Lower lobe of right lung (tissue), 2 donors: ENCODE data around the gene FXYD7. TPM values are rescaled to one million over a fixed set of nuclear protein-coding genes. Genes with fewer than 3 reads are reported as not detected.
A peak's percentile ranks its signal among the peaks of the same experiment; 100 is the strongest.

Experiments used
- ATAC-seq, 2 donors: fragments of 200-7000 bp; cut with Tn5 transposase; one replicate each; pipeline ENCODE4 v1.9.1; 2020 to 2022; ENCODE audit warnings: mild to moderate bottlenecking in 2 of 2, moderate library complexity in 2 of 2
- DNase-seq: peaks from one replicate; pipeline ENCODE4 v3.0.0-alpha.2; 2020
- H3K27ac ChIP-seq: fragments of 200-600 bp; one replicate; pipeline ENCODE4 v1.8.0; 2022
- H3K27me3 ChIP-seq: fragments of 200-600 bp; one replicate; pipeline ENCODE4 v1.8.0; 2022; ENCODE audit warnings: low read depth
- H3K36me3 ChIP-seq: fragments of 200-600 bp; one replicate; pipeline ENCODE4 v1.8.0; 2022; ENCODE audit warnings: mild to moderate bottlenecking
- H3K4me1 ChIP-seq: fragments of 200-600 bp; one replicate; pipeline ENCODE4 v1.8.0; 2022
- H3K4me3 ChIP-seq: fragments of 200-600 bp; one replicate; pipeline ENCODE4 v1.8.0; 2022; ENCODE audit warnings: mild to moderate bottlenecking
- H3K9me3 ChIP-seq: fragments of 200-600 bp; one replicate; pipeline ENCODE4 v1.8.0; 2022
- intact Hi-C: fragments of 100-400 bp; cut with DNase I; formaldehyde crosslinking; loops from one replicate; pipeline ENCODE4 v1.11.0; 2022
- total RNA-seq: library from RNA; stranded (reverse); fragmentation: NEBNext Ultra II Directional; extraction: Animal tissue kit (Norgen Biotek cat#: 25700); gene quantifications from one replicate; pipeline ENCODE4 v1.2.1, GENCODE V29; 2021
- TF ChIP-seq, protein P1 (sequence below): fragments of 200-600 bp; IDR thresholded peaks from one replicate; pipeline ENCODE4 v1.8.0; 2022; ENCODE audit warnings: antibody characterized with exemption, mild to moderate bottlenecking
- donor health status: DM: no; HTN: yes; CAD: no; lungs with severe emphysema.

The FXYD7 gene
- total RNA-seq, 1 donor from 2014 or later = not detected

DNA sequence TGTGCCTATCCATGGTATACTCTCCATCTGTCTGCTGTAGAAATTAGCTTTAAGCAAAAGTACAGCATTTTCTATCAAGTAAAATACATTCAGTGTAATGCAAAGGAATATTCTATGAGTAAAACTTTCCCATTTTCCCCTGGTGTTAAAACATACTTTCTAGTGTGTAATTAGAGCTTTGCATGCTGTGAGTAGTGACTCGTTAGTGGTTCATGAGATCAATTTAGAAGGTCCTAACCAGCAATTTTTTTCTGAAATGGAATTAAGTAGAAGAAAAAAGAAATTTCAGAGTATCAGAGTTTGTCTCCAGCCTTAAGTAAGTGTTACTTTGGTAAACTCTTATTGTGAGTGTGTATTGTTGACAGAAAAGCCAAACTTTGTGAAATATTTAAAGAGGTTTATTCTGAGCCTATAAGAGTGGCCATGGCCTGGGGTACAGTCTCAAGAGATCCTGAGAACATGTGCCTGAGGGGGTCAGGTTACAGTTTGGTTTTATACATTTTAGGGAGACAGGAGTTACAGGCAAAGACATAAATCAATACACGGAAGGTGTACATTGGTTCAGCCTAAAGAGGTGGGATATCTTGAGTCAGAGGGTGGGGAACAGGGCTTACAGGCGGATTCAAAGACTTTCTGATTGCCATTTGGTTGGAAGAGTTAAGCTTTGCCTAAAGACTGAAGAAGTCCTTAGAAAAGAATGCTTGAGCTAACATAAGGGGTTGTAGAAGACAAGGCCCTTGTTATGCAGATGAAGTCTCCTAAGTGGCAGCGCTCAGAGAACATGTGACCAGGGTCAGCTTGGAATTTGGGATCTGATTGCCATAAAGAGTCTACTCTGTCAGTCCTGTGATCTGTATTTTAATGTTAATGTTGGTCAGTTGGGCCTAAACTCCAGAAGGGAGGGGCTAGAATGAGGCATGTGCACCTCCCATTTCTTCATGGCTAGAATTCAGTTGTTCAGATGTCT lies 60.0 kb downstream of the FXYD7 start:
- intact Hi-C loops = no loop called here

More for the DNA sequence above, 60.0 kb downstream of the FXYD7 start:
- DNase-seq (no peak), ATAC-seq (peak; percentile 26 to 48)
- Histone ChIP-seq H3K27ac (no peak overlapping the region), H3K36me3 (no peaks in the 10 kb centered on the region), H3K4me1 (peaks cover 25% of the 10 kb centered on the region), H3K27me3 (no peaks in the 10 kb centered on the region), H3K4me3 (no peak overlapping the region), H3K9me3 (no peaks in the 10 kb centered on the region)
- TF ChIP-seq, protein P1, sequence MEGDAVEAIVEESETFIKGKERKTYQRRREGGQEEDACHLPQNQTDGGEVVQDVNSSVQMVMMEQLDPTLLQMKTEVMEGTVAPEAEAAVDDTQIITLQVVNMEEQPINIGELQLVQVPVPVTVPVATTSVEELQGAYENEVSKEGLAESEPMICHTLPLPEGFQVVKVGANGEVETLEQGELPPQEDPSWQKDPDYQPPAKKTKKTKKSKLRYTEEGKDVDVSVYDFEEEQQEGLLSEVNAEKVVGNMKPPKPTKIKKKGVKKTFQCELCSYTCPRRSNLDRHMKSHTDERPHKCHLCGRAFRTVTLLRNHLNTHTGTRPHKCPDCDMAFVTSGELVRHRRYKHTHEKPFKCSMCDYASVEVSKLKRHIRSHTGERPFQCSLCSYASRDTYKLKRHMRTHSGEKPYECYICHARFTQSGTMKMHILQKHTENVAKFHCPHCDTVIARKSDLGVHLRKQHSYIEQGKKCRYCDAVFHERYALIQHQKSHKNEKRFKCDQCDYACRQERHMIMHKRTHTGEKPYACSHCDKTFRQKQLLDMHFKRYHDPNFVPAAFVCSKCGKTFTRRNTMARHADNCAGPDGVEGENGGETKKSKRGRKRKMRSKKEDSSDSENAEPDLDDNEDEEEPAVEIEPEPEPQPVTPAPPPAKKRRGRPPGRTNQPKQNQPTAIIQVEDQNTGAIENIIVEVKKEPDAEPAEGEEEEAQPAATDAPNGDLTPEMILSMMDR = no peak

Other genes with a start within 250 kb of the FXYD7 start
- 3.5 TPM for gene ZNF30, start 216.4 kb upstream of the FXYD7 start, total RNA-seq
- 12.1 TPM for gene ZNF792, start 179.0 kb upstream of the FXYD7 start, total RNA-seq
- 90.7 TPM for gene GRAMD1A, start 142.9 kb upstream of the FXYD7 start, total RNA-seq
- gene SCN1B, start 112.8 kb upstream of the FXYD7 start, total RNA-seq = 9.8 TPM
- gene HPN, start 101.5 kb upstream of the FXYD7 start, total RNA-seq = 28.1 TPM
- gene FXYD3, start 27.4 kb upstream of the FXYD7 start, total RNA-seq = 135 TPM
- gene LGI4, start 8.2 kb upstream of the FXYD7 start, total RNA-seq = 6.3 TPM
- gene FXYD1, start 4.4 kb upstream of the FXYD7 start, total RNA-seq = 49.7 TPM
- gene FXYD5, start 11.5 kb downstream of the FXYD7 start, total RNA-seq = 152 TPM
- 0.41 TPM for gene FAM187B, start 85.5 kb downstream of the FXYD7 start, total RNA-seq
- 74.1 TPM for gene LSR, start 105.7 kb downstream of the FXYD7 start, total RNA-seq
- 171 TPM for gene USF2, start 125.7 kb downstream of the FXYD7 start, total RNA-seq
- gene HAMP, start 139.3 kb downstream of the FXYD7 start, total RNA-seq = not detected
- gene MAG, start 148.9 kb downstream of the FXYD7 start, total RNA-seq = not detected
- 19.1 TPM for gene CD22, start 185.9 kb downstream of the FXYD7 start, total RNA-seq
- not detected for gene FFAR1, start 204.6 kb downstream of the FXYD7 start, total RNA-seq
- gene FFAR3, start 215.2 kb downstream of the FXYD7 start, total RNA-seq = not detected
- gene GPR42, start 227.8 kb downstream of the FXYD7 start, total RNA-seq = not detected